A673 (cell line): ENCODE results near the gene CAPN5. TPM values are rescaled to one million over a fixed set of nuclear protein-coding genes. Genes with fewer than 3 reads are reported as not detected.

ENCODE experiments used
- BruUV-seq: library from RNA; stranded (reverse); fragments of 400-500 nt; replicated peaks from 2 replicates; lab custom pipeline; 2021; lab: Mats Ljungman, UMichigan
- CTCF ChIA-PET: fragments of 300-600 bp; sonication (Branson Sonifier 250); formaldehyde crosslinking; loops from one replicate; lab custom pipeline; 2022; ENCODE audit warnings: antibody characterized with exemption; lab: Charles Lee
- POLR2A ChIA-PET: fragments of 300-600 bp; sonication (Branson Sonifier 250); formaldehyde crosslinking; loops from one replicate; lab custom pipeline; 2022; ENCODE audit warnings: antibody characterized with exemption; ENCODE audit not compliant: low non-redundant PET; lab: Charles Lee
- DNase-seq: peaks from one replicate; pipeline ENCODE4 v3.0.0-alpha.2; 2015; ENCODE audit warnings: low spot score
- H3K27ac ChIP-seq: fragments of 200-600 bp; sonication (generic); 2 replicates; pipeline ENCODE4 v1.5.1; 2016; ENCODE audit warnings: mixed run types, low read depth, mild to moderate bottlenecking, mixed read lengths, antibody characterized with exemption, low read length; ENCODE audit not compliant: poor library complexity, severe bottlenecking
- H3K27me3 ChIP-seq: fragments of 200-600 bp; sonication (generic); replicated peaks from 2 replicates; pipeline ENCODE4 v1.6.1; 2017; ENCODE audit warnings: mixed run types, low read depth, mild to moderate bottlenecking, mixed read lengths, antibody characterized with exemption, low read length; ENCODE audit not compliant: insufficient read depth, poor library complexity
- H3K36me3 ChIP-seq: fragments of 200-600 bp; sonication (generic); 2 replicates; pipeline ENCODE4 v1.6.1; 2016; ENCODE audit warnings: mixed run types, mild to moderate bottlenecking, mixed read lengths, antibody characterized with exemption, low read length; ENCODE audit not compliant: insufficient read depth, poor library complexity, severe bottlenecking
- H3K4me1 ChIP-seq: fragments of 200-600 bp; sonication (generic); 2 replicates; pipeline ENCODE4 v1.6.1; 2017; ENCODE audit warnings: mixed run types, mild to moderate bottlenecking, mixed read lengths, antibody characterized with exemption, low read length; ENCODE audit not compliant: insufficient read depth, poor library complexity, severe bottlenecking
- H3K4me3 ChIP-seq: fragments of 200-600 bp; sonication (generic); 2 replicates; pipeline ENCODE4 v1.5.1; 2016; ENCODE audit warnings: low read depth, mixed run types, mild to moderate bottlenecking, mixed read lengths, low read length; ENCODE audit not compliant: poor library complexity, severe bottlenecking
- H3K9me3 ChIP-seq: fragments of 200-600 bp; sonication (generic); 2 replicates; pipeline ENCODE4 v1.6.1; 2016; ENCODE audit warnings: mixed run types, low read depth, mild to moderate bottlenecking, mixed read lengths, antibody characterized with exemption, low read length; ENCODE audit not compliant: poor library complexity, severe bottlenecking
- EZH2 ChIP-seq: fragments of 200-600 bp; sonication (generic); IDR thresholded peaks from 2 replicates; pipeline ENCODE4 v1.6.1; 2017; ENCODE audit warnings: borderline replicate concordance, low read depth, mild to moderate bottlenecking, mixed read lengths, antibody characterized with exemption, low read length; ENCODE audit not compliant: poor library complexity, severe bottlenecking
- intact Hi-C: fragments of 100-400 bp; cut with micrococcal nuclease; formaldehyde crosslinking; loops from one replicate; pipeline ENCODE4 v1.10.0; 2022; ENCODE audit not compliant: unreplicated experiment
- total RNA-seq: library from RNA; stranded (reverse); gene quantifications from 2 replicates; pipeline ENCODE4 v1.2.3, GENCODE V29; 2021
- TF ChIP-seq, protein P1 (sequence below): fragments of 300-800, 200-600 bp; sonication (generic); conservative IDR thresholded peaks from 2 replicates; pipeline ENCODE4 v1.5.1; 2017; ENCODE audit warnings: low read depth, mild to moderate bottlenecking, antibody characterized with exemption, low read length, moderate library complexity, mixed read lengths

The CAPN5 gene
- total RNA-seq, 1 experiment from 2014 or later = 4.3 TPM

DNA sequence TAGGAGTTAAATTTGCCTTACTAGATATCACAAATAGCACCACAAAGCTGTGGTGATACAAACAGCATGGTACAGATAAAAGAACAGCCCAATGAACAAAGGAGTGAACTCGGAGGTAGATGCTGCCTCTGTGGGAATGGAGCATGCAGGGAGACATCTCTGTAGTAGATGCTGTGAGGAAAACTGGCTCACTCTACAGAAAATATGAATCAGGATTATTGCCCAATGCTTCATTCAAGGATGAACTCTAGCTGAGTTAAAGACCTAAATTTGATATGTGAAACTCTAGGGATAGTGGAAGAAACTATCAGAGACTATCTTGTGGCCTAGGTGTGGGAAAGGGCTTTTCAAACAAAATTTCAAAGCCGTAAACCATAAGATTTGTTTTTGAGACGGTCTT is 15.3 kb upstream of the CAPN5 start:
- intact Hi-C loops = no loop called here

DNA sequence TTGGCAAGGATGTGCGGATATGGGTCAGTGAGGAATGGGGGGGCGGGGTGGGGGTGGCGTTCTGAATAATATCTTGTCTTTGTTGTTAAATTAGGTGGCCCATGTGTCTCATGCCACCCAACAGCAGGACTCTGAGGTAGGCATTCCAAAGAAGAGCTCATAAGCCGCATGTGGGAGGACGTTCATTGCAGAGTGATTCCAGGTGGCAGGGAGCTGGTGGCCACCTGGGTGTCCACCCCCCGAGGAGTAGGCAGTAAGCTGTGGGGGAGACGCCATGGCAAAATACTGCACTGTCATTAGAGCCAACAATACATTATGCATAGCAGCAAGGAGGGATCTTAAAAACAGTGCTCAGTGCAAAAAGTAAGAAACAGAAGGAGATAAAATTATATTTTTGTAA is 14.3 kb upstream of the CAPN5 start:
- no peaks in the 10 kb centered on the region for H3K27me3 ChIP-seq
- ChIA-PET POLR2A (no interaction called here), CTCF (no interaction called here)
- H3K4me3 ChIP-seq = no peak overlapping the region
- no peaks in the 10 kb centered on the region for H3K36me3 ChIP-seq
- TF ChIP-seq, protein P1, sequence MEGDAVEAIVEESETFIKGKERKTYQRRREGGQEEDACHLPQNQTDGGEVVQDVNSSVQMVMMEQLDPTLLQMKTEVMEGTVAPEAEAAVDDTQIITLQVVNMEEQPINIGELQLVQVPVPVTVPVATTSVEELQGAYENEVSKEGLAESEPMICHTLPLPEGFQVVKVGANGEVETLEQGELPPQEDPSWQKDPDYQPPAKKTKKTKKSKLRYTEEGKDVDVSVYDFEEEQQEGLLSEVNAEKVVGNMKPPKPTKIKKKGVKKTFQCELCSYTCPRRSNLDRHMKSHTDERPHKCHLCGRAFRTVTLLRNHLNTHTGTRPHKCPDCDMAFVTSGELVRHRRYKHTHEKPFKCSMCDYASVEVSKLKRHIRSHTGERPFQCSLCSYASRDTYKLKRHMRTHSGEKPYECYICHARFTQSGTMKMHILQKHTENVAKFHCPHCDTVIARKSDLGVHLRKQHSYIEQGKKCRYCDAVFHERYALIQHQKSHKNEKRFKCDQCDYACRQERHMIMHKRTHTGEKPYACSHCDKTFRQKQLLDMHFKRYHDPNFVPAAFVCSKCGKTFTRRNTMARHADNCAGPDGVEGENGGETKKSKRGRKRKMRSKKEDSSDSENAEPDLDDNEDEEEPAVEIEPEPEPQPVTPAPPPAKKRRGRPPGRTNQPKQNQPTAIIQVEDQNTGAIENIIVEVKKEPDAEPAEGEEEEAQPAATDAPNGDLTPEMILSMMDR = no peak
- no peak for TF ChIP-seq EZH2
- H3K9me3 ChIP-seq = peaks cover 9% of the 10 kb centered on the region
- no TSS peak for BruUV-seq
- DNase-seq = no peak
- H3K27ac ChIP-seq = no peak overlapping the region
- intact Hi-C loops = no loop called here
- no peaks in the 10 kb centered on the region for H3K4me1 ChIP-seq

More for the DNA sequence above, 15.3 kb upstream of the CAPN5 start:
- Histone ChIP-seq H3K27ac (no peak overlapping the region), H3K36me3 (no peaks in the 10 kb centered on the region), H3K4me3 (no peak overlapping the region), H3K27me3 (no peaks in the 10 kb centered on the region), H3K4me1 (peaks cover 7% of the 10 kb centered on the region), H3K9me3 (no peaks in the 10 kb centered on the region)
- CTCF ChIA-PET = no interaction called here
- POLR2A ChIA-PET = no interaction called here
- DNase-seq = no peak
- TF ChIP-seq EZH2 = no peak
- TF ChIP-seq, protein P1 = no peak
- no TSS peak for BruUV-seq

DNA sequence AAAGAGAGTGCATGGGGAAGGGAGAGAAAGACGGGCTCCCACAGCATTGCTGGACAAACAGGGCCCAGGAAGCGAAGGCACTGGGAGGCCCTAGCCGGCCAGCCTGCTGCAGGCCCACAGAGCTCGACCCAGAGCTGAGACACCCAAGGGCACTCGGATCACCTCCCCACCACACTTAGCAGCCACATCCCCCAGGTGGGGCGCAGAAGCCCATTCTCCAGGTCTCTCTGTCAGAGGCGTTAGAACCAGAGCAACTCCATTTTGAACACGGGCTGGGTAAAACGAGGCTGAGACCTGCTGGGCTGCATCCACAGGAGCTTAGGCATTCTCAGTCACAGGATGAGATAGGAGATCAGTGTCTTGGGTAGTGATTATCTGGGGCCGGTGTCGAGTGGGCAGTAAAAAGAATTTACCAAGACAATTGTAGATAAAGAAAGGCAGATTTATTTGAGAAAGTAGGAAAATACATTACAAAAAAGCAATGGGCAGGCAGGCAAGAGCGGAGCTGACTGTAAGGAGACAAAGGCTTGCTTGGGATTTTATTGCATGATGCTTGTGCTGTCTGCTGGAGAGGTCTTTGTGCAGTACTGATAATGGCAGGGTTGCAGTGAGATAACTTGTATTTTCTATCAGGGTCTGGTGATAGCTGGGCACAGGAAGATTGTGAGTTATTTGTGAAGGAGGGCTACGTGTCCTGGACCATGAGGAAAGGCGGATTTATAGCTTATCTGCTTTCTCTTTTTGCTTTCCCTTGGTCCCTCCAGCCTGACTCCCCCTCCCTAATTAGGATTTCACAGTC is 13.4 kb upstream of the CAPN5 start:
- no TSS peak for BruUV-seq
- Histone ChIP-seq H3K4me1 (no peaks in the 10 kb centered on the region), H3K4me3 (no peak overlapping the region), H3K36me3 (no peaks in the 10 kb centered on the region), H3K9me3 (peaks cover 9% of the 10 kb centered on the region), H3K27me3 (no peaks in the 10 kb centered on the region), H3K27ac (no peak overlapping the region)
- POLR2A ChIA-PET = interaction anchor here (0.7 kb wide), 1 partner anchor 14 kb away, joined by 4 read pairs; the partner anchor contains the start of gene CAPN5
- CTCF ChIA-PET = no interaction called here
- no peak for DNase-seq
- intact Hi-C loops = no loop called here
- TF ChIP-seq, protein P1 = no peak
- TF ChIP-seq EZH2 = no peak
